HAP-1 (cell line): ENCODE data around the gene ARHGAP5.

Source experiments
- DNase-seq, 2 experiments: peaks; one replicate each; pipeline ENCODE4 v3.0.0-alpha.2; 2016 to 2020; ENCODE audit warnings: low spot score in 2 of 2
- H3K27me3 ChIP-seq: fragments of 250-450 bp; sonication (Bioruptor Pico); 2 replicates; pipeline ENCODE4 v1.5.1; 2020; ENCODE audit warnings: low read depth, mild to moderate bottlenecking, moderate library complexity
- H3K36me3 ChIP-seq: fragments of 250-450 bp; sonication (Bioruptor Pico); replicated peaks from 2 replicates; pipeline ENCODE4 v1.5.1; 2020; ENCODE audit warnings: mild to moderate bottlenecking
- H3K4me1 ChIP-seq: fragments of 250-450 bp; sonication (Bioruptor Pico); 2 replicates; pipeline ENCODE4 v1.5.1; 2020; ENCODE audit warnings: mild to moderate bottlenecking
- H3K4me3 ChIP-seq: fragments of 250-450 bp; sonication (Bioruptor Pico); 2 replicates; pipeline ENCODE4 v1.5.1; 2020; ENCODE audit warnings: mild to moderate bottlenecking, moderate library complexity
- H3K9me3 ChIP-seq: fragments of 250-450 bp; sonication (Bioruptor Pico); 2 replicates; pipeline ENCODE4 v1.5.1; 2020; ENCODE audit warnings: mild to moderate bottlenecking, moderate library complexity
- in situ Hi-C: fragments of 300-500 bp; cut with MboI; formaldehyde crosslinking; loops from 3 replicates; pipeline ENCODE4 v1.14.3; 2020; ENCODE audit warnings: low sequenced_read_pairs, inconsistent platforms, mixed read lengths

Gene ARHGAP5

DNA sequence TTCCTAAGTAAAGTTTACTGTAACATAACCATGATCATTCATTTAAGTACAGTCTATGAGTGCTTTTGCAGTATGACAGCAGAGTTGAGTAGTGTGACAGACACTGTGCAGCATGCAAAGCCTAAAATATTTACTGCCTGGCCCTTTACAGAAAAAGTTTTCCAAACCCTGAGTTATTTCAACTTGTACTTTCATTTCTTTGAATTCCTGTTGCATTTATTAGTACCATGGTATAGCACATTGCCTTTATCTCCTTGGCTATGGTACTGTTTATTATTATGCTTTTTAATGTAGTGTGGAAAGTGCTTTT is 6.2 kb downstream of the ARHGAP5 start:
- Histone ChIP-seq H3K27me3 (no peaks in the 10 kb centered on the region), H3K36me3 (no peaks in the 10 kb centered on the region), H3K4me1 (peaks cover 12% of the 10 kb centered on the region), H3K9me3 (no peaks in the 10 kb centered on the region), H3K4me3 (no peak overlapping the region)
- in situ Hi-C loops: no loop called here
- DNase-seq: no peak

DNA sequence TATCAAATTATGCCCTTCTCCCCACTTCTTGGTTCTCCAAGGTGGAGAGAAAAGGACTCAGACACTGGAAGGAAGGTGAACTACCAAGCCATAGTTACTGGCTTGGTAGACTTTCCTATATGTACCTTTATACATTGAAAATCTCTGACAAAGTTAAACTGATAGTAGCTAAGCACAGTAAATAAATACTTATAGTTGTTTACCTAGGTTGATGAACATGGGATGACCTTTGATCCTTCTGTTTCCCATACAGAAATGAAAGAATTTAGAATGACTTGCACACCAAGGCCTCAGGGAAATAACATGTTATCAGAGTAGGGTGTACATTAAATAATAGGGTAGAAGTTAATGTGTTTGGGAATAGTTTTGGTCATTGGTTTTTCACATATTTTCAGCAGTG is 6.7 kb downstream of the ARHGAP5 start:
- Histone ChIP-seq H3K4me3 (no peak overlapping the region), H3K36me3 (no peaks in the 10 kb centered on the region), H3K9me3 (no peaks in the 10 kb centered on the region), H3K27me3 (no peaks in the 10 kb centered on the region), H3K4me1 (peaks cover 12% of the 10 kb centered on the region)
- in situ Hi-C loops: no loop called here
- DNase-seq: no peak

DNA sequence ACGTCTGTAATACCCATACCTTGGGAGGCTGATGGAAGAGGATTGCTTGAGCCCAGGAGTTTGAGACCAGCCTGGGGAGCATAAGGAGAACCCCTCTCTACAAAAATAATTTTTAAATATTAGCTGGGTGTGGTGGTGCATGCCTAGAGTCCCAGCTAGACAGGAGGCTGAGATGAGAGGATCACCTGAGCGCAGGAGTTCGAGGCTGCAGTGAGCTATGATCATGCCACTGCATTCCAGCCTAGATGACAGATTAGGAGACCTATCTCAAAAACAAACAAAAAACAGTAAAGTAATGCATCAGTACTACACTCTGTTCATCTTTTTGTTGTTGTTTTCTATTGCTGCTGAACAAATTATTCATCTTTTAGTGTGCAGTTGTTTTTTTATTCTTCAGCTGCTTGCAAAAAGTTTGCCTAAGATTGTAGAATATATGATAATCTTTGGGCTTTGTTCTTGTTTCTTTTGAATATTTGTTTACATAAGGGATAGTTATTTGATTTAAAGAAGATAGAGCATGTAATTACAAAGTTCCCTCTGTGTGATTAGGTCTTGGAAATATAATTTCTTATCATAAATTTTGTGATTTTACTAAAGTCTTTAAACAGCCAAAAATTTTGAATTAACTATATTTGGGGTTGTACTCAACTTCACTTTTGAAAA is 8.2 kb downstream of the ARHGAP5 start:
- Histone ChIP-seq H3K4me3 (no peak overlapping the region), H3K4me1 (peaks cover 8% of the 10 kb centered on the region), H3K9me3 (no peaks in the 10 kb centered on the region), H3K36me3 (peaks cover 4% of the 10 kb centered on the region), H3K27me3 (no peaks in the 10 kb centered on the region)
- DNase-seq: no peak
- in situ Hi-C loops: no loop called here

DNA sequence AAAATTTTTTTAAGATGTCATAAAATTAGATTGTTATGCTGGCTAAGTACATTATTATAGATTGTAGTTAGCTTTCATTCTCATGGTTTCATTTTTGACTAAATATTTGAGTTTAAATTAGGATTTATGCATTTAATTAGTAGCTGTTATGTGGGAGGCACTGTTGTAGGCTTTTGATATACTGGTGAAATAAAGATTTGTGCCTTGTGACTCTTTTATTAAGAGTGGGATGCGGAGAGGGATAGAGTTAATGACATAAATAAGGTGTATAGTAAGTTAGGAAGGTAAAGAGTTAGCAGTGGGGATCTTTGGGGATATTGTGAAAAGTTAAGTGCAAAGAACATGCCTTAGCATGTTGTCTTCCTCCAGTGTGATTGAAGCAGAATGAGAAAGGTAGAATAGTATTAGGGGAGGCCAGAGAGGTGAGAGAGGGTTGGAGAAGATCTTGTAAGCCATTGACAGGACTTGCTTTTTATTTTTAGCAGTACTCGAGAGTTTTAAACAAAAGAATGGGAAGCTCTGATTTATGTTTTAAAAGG is 8.8 kb downstream of the ARHGAP5 start:
- in situ Hi-C loops: no loop called here
- H3K4me1 ChIP-seq: peaks cover 8% of the 10 kb centered on the region
- H3K36me3 ChIP-seq: peaks cover 10% of the 10 kb centered on the region
- DNase-seq: no peak
- H3K9me3 ChIP-seq: no peaks in the 10 kb centered on the region
- no peak overlapping the region for H3K4me3 ChIP-seq
- no peaks in the 10 kb centered on the region for H3K27me3 ChIP-seq

DNA sequence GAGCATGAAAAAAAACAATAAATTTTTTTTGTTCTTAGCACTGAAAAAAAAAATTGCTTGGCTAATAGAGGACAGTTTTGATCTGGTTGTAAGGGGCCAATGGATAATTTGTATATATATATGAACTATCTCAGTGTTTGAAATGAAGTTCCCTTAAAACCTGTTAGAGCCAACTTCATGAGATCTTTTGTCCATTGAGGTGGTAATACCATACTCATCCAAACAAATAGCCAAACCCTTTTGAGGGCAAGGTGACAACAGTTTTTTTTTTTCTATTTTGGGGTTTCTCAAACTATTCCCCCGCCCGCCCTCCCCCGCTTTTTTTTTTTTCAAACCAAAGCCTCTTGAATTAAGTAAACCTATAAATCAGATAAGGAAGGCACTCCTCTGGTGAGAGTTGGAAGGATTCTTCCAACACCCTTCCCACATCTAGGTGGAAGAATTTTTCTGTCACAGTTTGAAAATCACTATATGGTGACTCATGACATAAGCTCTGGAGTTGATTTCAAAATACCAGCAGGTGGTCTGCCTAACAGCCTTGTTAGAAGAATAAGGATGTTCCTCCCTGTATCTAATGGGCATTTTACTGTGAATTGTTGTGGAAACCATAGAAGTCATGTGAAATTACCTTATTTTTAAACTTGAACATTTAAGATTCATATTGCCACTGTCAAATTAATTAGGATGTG is 10.2 kb downstream of the ARHGAP5 start:
- in situ Hi-C loops: no loop called here
- Histone ChIP-seq H3K4me1 (peaks cover 8% of the 10 kb centered on the region), H3K27me3 (no peaks in the 10 kb centered on the region), H3K9me3 (no peaks in the 10 kb centered on the region), H3K36me3 (peaks cover 21% of the 10 kb centered on the region), H3K4me3 (no peak overlapping the region)
- DNase-seq: no peak

DNA sequence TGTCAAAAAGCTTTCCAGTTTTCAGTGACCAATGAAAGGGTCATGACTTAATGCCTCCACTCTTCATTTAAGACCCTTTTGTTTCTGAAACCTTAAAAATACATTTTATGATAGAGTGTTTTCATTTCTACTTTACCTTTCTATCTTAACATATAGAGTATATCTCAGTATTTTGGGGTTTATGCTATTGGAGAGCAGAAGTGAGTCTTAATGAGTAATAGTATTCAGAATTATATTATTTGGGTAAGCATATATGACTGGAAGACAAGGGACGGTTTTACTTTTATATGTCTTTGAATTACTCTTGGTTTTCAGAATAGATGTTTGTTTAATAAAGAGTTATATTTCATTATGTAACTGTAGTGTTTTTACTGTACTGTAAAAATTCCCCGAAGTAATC is 10.8 kb downstream of the ARHGAP5 start:
- no peaks in the 10 kb centered on the region for H3K9me3 ChIP-seq
- H3K36me3 ChIP-seq: peaks cover 25% of the 10 kb centered on the region
- H3K4me1 ChIP-seq: peaks cover 8% of the 10 kb centered on the region
- in situ Hi-C loops: no loop called here
- no peak overlapping the region for H3K4me3 ChIP-seq
- no peaks in the 10 kb centered on the region for H3K27me3 ChIP-seq
- DNase-seq: no peak

DNA sequence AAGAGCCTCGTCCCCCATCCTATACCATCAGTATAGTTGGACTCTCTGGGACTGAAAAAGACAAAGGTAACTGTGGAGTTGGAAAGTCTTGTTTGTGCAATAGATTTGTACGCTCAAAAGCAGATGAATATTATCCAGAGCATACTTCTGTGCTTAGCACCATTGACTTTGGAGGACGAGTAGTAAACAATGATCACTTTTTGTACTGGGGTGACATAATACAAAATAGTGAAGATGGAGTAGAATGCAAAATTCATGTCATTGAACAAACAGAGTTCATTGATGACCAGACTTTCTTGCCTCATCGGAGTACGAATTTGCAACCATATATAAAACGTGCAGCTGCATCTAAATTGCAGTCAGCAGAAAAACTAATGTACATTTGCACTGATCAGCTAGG is 13.6 kb downstream of the ARHGAP5 start:
- no peaks in the 10 kb centered on the region for H3K27me3 ChIP-seq
- H3K36me3 ChIP-seq: peaks cover 27% of the 10 kb centered on the region
- peaks cover 8% of the 10 kb centered on the region for H3K4me1 ChIP-seq
- in situ Hi-C loops: no loop called here
- no peak overlapping the region for H3K4me3 ChIP-seq
- H3K9me3 ChIP-seq: no peaks in the 10 kb centered on the region
- no peak for DNase-seq

DNA sequence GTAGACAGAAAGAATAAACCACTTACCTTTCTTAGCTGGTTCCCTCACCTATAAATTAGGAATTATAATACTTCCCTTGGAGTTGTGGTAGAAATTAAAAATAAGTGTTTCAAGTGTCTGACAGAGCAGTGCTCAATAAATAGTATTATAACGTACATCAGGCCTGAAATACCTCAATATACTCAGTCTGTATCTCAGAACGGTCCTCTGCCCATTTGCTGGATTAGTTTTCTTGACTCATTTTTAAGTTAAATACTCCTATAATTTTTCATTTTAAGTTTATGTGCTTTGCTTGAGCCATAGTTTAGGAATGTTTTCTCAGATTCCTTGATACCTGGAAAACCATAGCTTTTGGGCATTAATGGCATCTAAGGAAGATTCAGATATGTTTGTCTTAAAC is 22.4 kb downstream of the ARHGAP5 start:
- Histone ChIP-seq H3K9me3 (no peaks in the 10 kb centered on the region), H3K4me1 (peaks cover 16% of the 10 kb centered on the region), H3K4me3 (no peak overlapping the region), H3K36me3 (no peaks in the 10 kb centered on the region; the same call in 1 of the 2 replicates), H3K27me3 (no peaks in the 10 kb centered on the region)
- no peak for DNase-seq
- in situ Hi-C loops: no loop called here

DNA sequence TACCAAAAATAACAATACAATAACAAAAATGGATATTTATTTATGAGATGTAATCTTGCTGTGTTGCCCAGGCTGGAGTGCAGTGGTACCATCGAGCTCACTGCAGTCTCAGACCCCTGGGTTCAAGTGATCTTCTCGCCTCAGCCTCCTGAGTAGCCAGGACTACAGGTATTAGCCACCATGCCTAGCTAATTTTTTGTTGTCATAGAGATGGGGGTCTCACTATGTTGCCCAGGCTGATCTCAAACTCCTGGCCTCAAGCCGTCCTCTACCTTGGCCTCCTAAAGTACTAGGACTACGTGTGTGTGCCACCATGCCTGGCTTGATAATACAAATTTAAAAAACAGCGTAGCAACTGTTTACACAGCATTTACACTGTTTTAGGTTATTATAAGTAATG is 23.1 kb downstream of the ARHGAP5 start:
- in situ Hi-C loops: no loop called here

DNA sequence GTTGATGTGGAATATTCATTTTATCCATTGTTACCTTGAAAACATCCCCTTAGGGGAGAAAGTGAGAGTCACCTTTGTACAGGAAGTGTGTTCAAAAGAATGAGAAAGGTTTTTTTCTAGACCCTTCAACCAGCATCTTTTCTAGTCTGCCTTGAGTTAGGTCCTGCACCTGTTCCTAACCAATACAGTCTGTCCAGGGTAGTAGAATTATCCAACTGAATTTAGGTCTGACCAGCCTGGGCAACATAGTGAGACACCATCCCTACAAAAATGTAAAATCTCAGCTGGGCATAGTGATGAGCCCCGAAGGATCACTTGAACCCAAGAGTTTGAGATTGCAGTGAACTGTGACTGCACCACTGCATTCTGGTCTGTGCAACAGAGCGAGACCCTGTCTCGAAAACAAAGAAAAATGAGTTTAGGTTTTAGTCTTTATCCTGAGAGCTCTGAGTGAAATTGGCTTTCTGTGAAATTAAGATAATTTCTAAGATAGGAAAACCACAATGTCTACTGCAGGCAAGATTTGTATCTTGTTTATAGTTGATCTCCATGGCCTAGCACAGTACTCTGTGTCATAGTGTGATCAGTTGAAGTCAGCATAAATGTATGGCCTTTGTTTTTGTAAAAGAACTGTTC is 25.2 kb downstream of the ARHGAP5 start:
- Histone ChIP-seq H3K9me3 (no peaks in the 10 kb centered on the region), H3K36me3 (no peaks in the 10 kb centered on the region; the same call in none of the 2 replicates), H3K4me1 (peaks cover 21% of the 10 kb centered on the region), H3K4me3 (no peak overlapping the region), H3K27me3 (no peaks in the 10 kb centered on the region)
- in situ Hi-C loops: no loop called here
- no peak for DNase-seq

More for the DNA sequence above, 23.1 kb downstream of the ARHGAP5 start:
- H3K27me3 ChIP-seq: no peaks in the 10 kb centered on the region
- DNase-seq: no peak
- no peaks in the 10 kb centered on the region for H3K9me3 ChIP-seq
- no peak overlapping the region for H3K4me3 ChIP-seq
- H3K36me3 ChIP-seq: no peaks in the 10 kb centered on the region; the same call in none of the 2 replicates
- peaks cover 21% of the 10 kb centered on the region for H3K4me1 ChIP-seq

DNA sequence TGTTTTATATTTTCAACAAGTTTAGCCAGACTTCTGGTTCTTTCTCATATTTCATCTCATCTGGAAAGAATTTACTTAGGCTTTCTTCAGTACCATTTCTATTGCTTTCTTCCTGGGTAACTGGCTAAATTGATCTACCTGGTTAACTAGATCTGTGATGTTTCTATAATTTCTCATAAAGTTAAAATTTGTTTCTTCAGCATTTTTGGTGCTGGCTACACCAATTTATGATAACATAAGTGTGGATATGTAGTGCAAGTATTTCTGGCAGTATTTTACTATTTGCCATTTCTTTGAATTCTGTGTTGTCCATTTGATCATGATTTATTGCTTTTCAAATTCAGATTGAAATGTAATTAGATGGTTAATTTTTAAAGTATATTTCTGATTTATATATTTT is 25.9 kb downstream of the ARHGAP5 start:
- Histone ChIP-seq H3K4me1 (peaks cover 21% of the 10 kb centered on the region), H3K9me3 (no peaks in the 10 kb centered on the region), H3K4me3 (no peak overlapping the region), H3K36me3 (no peaks in the 10 kb centered on the region; the same call in none of the 2 replicates), H3K27me3 (no peaks in the 10 kb centered on the region)
- DNase-seq: no peak
- in situ Hi-C loops: no loop called here

DNA sequence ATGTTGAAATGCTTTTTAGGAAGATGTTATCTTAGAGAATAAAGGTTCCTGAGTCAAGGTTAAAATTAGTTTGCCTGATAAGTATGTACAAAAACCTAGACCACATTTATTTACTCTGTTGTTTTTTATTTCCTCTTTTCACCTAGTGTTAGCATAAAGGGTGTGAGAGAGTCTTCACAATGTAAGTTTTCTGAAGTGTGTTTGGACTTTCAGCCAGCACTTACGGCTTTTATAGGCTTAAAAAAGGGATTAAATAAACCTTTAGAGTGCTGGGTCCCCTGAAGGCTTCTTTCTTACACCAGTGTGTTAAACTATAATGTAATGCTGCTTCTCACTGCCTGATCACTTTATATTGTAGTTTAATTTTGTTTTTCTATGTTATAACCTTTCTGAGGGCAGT is 27.2 kb downstream of the ARHGAP5 start:
- DNase-seq: peak in 1 of 2 experiments; percentile 72
- Histone ChIP-seq H3K4me3 (no peak overlapping the region), H3K4me1 (peaks cover 21% of the 10 kb centered on the region), H3K36me3 (no peaks in the 10 kb centered on the region; the same call in none of the 2 replicates), H3K9me3 (no peaks in the 10 kb centered on the region), H3K27me3 (no peaks in the 10 kb centered on the region)
- in situ Hi-C loops: no loop called here

DNA sequence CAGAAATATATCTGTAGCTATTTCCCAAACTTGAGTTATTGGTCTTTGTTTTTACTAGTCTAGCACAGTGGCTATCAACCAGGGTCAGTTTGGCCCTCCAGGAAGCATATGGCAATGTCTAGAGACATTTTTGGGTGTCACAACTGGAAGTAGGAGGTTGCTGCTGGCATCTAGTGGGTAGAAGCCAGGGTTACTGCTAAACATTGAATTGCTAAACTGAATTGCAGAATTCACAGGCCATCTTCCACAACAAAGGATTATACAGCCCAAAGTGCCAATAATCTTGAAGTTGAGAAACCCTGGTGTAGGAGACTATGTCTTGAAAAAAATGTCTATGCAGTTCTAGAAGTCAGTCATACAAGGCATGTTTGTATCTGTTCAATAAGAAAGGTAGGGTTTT is 27.7 kb downstream of the ARHGAP5 start:
- H3K27me3 ChIP-seq: no peaks in the 10 kb centered on the region
- peaks cover 21% of the 10 kb centered on the region for H3K4me1 ChIP-seq
- in situ Hi-C loops: no loop called here
- H3K4me3 ChIP-seq: no peak overlapping the region
- DNase-seq: no peak
- no peaks in the 10 kb centered on the region for H3K9me3 ChIP-seq
- no peaks in the 10 kb centered on the region; the same call in none of the 2 replicates for H3K36me3 ChIP-seq
